ENCODE data around the gene TVP23C.

The TVP23C gene

DNA sequence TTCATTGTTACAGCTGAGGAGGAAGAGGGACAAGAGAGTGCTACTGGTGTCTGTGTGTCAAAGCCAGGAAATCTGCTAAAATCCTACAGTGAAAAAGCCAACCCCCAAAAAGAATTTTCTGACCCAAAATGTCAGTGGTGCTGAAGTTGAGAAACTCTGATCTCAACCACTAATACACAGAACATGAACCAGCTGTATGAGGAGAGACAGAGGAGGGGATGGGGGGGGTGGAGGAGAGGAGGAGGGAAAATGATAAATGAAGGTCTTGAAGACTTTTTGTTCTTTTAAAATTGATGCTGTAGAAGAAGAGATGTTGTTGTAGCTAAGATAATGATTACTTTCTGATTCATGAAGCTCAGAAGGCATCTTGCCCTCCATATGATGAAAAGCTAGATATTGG lies 68.5 kb downstream of the TVP23C start:
- no peak for DNase-seq

DNA sequence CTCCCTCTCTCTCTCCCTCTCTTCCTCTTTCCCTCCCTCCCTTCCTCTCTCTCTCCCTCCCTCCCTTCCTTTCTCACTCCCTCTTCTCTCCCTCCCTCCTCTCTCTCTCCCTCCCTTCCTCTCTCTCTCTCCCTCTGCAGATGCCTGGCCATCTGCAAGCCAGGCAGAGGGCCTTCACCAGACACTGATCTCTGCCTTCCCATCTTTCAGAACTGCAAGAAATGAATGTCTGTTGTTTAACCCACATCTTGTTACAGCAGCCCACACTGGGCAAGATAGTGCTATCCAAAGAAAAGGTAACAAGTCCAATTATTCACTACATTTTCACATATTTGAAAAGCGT lies 69.6 kb downstream of the TVP23C start:
- DNase-seq: no peak

- no peak for DNase-seq
These were observed 70.2 kb downstream of the TVP23C start for GRCh38 chr17:15492791-15493692.

GRCh38 chr17:15492186-15492585 lies 71.1 kb downstream of the TVP23C start:
- no peak for DNase-seq

DNA sequence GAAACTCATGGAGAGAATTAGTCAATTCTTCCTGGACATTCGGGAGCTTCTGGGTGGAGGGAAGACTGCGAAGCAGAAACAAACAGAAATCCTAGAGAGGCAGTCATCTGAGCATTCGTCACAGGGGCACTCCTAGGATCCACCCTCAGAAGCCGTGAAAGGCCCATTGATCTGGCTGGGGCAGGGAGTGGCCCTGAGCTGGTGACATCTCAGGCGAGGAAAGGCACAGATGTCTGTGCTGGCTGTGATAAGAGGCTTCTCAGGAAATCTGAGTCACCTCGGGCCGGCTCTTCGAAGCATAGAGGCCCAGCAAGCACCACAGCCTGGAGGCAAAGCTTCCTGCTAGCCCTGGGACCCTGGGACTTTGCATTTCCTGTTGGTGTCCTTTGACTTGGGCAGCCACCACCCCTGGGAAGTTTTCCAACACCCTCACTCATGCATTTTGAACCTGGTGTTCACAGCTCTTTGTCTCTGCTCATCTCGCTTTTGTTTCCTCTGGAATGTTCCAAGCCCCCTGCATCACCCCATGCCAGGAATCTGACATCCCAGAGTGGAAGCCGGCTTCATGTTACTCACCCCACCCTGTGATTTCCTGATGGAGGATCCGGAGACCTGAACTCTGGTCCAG lies 72.5 kb downstream of the TVP23C start:
- no peak for DNase-seq

GRCh38 chr17:15488557-15488956 lies 74.7 kb downstream of the TVP23C start:
- no peak for DNase-seq

DNA sequence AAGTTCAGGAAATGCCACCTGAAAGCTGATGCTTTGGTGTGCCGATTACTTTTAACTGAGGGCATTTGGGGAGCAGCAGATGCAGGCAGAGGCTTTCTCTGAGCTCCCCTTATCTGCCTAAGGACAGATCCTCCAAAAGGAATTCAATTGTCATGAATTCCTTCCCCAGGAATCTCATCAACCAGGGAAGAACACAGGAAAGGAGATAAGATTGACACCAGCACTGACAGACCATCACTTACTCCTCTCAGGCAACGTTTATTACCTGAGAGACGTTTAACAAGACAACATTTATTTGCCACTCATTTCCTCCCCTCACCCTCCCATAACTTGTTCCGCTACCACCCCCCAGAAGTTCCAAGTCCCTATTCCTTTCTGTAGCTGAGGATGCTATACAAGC lies 78.2 kb downstream of the TVP23C start:
- no peak for DNase-seq

DNA sequence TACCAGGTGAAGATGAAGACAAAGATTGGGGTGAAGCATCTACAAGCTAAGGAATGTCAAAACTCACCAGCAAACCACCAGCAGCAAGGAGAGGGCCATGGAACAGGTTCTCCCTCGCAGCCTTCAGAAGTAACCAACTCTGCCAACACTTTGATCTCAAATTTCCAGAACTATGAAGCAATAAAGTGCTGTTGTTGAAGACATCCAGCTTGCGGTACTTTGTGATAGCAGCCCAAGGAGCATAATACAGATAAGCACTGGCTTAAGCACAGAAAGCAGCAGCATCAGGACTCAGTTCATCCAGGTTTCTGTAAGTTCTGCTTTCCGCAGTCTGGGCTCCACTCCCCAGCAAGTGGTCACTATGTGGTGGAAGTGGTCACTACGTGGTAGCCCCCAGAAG lies 79.9 kb downstream of the TVP23C start:
- DNase-seq: no peak

DNA sequence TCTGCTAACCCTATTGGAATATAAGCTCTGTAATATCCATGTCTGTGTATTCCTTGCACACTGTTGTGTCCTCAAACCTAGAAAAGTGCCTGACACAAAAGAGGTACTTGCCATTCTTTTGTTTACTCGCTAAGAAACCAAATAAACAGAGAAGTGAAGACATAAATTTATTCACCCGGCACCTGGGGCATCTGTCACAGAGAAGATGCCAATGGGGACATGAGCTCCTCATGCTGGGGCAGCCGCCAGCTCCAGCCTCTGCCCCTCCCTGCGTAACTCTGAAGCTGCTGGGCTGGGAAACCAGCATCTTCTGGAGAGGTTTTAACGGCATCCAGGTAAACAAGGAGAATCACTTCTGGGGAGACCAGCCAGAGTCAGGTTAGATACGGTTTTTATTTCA lies 80.8 kb downstream of the TVP23C start:
- DNase-seq: no peak

DNA sequence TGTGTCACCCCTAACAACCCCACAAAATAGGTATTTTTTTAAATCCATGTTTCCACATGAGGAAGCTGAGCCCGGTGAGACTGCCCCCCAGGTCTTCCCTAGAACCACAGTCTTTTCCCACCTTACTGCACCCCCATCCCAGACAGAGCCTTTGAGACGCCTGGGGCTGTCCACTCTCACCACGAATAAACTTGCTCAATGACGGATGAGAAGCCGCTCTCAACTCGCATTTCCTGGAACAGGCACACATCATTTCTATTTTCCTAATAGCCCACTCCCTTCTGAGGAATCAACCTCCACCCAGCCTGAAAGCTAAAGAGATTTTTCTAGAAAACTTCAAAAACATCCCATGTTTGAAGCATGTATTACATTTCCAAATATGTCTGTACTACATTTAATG lies 81.8 kb downstream of the TVP23C start:
- DNase-seq: no peak

DNA sequence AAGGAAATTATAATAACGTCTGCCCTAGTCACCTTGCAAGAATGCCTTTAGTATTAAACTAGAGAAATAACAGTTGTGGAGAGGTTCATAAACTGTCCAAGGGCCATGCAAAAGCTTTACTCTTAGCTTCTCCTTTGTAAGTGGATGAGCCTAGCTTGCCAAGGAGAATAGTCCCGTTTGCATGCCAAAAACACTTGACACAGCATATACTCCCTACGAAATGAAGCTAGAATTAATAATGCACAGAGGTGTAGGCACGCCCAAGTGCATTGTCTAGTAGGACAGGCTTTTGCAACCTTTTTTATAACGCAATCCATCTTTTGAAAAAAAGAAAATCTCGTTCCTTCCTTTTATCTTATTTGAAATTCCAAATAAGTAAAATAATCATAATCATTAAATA lies 83.1 kb downstream of the TVP23C start:
- no peak for DNase-seq

DNA sequence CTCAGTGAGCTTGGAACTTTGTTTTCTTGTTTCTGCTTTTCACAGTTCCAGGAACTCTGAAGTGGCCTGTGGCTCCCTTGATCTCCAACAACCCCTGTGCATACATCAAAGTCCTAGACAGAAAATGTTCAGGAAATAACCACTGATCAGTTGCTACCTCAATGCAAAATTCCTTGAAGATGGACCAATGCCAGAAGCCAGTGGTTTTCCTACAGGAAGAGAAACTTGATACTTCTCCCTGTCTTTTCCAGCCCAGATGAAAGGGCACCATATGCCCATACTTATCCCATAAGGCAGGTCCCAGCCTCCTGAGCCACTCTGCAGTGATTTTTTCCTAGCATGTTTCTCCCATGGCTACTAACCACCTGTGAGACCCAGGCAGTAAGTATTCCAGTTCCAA lies 83.6 kb downstream of the TVP23C start:
- DNase-seq: no peak

DNA sequence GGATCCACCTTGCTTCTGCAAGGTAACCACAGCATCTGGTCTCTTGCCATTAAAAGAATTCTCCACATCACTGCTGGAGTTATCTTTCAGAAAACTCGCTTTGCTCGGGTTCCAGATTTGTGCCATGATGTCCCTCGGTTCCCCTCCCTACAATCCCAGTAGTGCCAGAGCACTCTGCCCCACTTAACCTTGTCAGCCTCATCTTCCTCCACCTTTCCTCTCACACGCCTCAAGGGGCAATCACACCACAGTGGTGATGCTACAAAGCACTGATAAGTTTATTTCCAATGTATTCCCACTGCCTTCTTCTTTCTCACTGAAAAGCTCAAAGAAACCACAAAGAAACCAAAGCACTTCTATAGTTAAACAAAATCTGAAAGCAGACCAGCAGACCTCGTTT lies 84.4 kb downstream of the TVP23C start:
- DNase-seq: no peak

- DNase-seq: no peak
These were observed 87.5 kb downstream of the TVP23C start for GRCh38 chr17:15475631-15476354.

DNA sequence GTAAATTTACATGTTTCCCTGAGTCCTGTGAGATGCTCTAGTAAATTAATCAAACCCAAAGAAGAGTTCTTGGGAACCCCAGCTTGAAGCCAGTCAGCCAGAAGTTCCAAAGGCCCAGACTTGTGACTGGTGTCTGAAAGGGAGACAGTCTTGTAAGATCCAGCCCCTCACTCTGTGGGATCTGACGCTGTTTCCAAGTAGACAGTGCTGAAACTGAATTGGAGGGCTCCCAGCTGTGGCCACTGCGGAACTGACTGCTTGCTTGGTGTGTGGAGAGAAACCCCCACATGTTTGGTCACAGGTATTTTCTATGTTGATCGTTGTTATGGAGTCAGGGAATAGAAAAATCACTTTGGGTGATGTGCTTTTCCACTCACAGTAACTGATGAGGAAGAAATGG lies 90.4 kb downstream of the TVP23C start:
- DNase-seq: no peak

GRCh38 chr17:15470536-15470935 lies 92.7 kb downstream of the TVP23C start:
- no peak for DNase-seq

DNA sequence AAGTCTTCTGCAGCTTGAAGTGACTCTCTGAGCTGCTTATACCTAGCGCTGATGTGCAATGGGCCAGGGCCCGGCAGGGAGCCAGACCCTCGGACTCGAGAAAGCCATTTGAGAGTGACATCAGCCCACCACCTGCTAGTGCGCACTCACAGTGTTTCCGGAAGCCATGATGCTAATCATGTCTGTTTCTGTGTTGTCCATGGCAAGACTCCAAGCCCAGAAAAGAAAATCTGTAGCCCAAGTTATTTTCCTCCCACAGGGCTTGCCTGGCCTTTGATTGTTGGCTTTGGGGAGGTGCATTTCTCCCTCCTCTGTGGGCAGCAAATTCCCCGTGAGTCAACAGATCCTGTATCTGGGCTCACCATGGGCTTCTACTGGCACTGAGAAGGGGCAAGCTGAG lies 94.0 kb downstream of the TVP23C start:
- no peak for DNase-seq

GRCh38 chr17:15468126-15468525 lies 95.2 kb downstream of the TVP23C start:
- DNase-seq: no peak

DNA sequence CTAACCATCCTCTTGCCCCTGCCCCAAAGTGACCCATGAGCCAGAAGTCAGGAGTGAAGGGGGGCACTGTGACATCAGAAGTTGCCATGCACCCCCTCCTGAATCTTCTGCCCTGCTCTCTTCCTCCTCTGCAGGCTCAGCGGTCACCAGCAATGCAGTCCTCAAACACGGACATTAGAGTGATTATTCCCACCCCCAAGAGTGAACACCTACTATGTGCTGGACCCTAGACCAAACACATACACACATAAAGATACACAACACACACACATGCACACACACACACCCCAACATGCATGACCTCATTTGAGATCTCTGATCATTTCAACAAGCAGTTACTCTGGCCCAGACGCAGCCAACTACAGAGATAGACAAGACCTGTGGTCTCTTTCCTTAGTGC lies 95.7 kb downstream of the TVP23C start, which contains the start of gene CDRT4:
Gene CDRT4, minus strand, starts transcription at position 30 of the 400 bp plus-strand sequence. CDS start 27,383 bp downstream, outside the sequence.
- no peak for DNase-seq

DNA sequence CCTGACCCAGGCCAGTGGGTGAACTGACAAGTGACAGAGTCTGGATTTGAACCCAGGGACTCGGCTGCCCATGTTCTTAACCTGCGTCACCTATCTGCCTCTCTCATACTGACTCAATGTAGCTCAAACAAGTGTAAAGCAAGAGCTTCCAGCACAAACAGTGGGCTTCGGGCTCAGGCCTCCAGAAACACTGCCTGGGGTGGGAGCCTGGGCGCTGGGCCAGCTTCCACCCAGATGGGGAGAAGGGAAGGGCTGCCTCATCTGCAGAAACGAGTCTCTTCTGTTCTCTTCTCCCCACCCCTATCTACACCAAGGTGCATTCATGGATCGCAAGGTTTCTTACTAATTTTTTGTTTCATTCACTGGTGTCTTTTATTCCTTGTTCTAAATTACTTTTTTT lies 97.2 kb downstream of the TVP23C start:
- DNase-seq: no peak

DNA sequence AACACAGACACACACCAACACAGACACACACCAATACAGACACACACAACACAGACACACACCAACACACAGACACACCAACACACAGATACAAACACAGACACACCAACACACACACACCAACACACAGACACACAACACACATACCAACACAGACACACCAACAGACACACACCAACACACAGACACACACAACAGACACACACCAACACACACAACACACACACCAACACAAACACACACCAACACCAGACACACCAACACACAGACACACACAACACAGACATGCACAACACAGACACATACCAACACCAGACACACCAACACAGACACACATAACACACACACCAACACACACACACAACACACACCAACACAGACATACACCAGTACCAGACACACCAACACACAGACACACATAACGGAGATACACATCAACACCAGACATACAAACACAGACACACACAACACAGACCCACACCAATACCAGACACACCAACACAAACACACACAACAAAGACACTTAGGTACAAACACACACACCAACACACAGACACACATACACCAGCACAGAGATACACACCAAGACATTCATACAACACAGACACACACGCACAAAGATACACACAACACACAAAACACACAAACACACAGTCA lies 98.1 kb downstream of the TVP23C start:
- no peak for DNase-seq

DNA sequence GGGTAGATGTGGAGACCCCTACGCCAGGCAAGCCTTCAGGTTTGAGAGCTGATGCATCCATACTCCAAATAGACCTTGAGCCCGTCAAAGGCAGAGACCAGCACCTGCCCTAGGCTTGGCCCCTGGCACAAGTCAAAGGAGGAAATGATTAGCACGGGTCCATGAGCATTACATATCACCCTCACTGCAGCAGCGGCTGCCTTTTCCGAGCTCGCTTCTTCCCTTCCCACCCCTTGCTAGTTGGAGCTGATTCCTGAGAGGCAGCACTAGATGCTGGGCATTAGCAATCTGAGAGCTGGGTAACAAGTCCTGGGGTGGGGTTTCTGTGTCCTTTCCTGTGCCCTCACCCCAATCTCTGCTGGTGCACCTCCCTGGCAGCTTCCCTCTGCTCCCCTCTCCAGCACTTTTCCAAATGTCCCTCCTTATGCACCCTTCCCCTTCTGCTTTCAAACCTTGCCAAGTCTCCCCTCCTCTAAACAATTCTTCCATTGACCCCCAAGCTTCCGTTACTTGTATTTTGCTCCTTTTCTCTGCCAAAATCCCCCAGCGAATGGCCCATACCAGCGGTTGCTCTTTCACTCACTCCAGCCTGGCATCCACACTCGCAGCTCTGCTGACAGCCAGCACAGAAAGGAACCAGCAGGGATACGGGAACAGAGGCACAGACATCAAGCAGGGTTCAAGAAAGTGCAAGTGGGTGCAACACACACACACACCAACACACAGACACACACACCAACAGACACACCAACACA lies 98.9 kb downstream of the TVP23C start:
- no peak for DNase-seq
